Calu3 (cell line): ENCODE measurements around the gene MB21D2. TPM values are rescaled to one million over a fixed set of nuclear protein-coding genes. Genes with fewer than 3 reads are reported as not detected.

Experiments
- BruUV-seq: library from RNA; stranded (reverse); fragments of 400-500 nt; replicated peaks from 2 replicates; lab custom pipeline; 2021; lab: Mats Ljungman, UMichigan
- CTCF ChIA-PET: fragments of 300-600 bp; sonication (Branson Sonifier 250); formaldehyde crosslinking; loops from one replicate; lab custom pipeline; 2022; ENCODE audit warnings: antibody characterized with exemption; lab: Charles Lee
- DNase-seq: peaks from one replicate; pipeline ENCODE4 v3.0.0; 2022
- H3K27ac Mint-ChIP-seq: one replicate; pipeline ENCODE4 v1.8.0; 2022; ENCODE audit warnings: mixed read lengths; ENCODE audit not compliant: unreplicated experiment
- H3K27me3 Mint-ChIP-seq: one replicate; pipeline ENCODE4 v1.8.0; 2022; ENCODE audit warnings: mixed read lengths; ENCODE audit not compliant: unreplicated experiment
- H3K36me3 Mint-ChIP-seq: one replicate; pipeline ENCODE4 v1.8.0; 2022; ENCODE audit warnings: mild to moderate bottlenecking, moderate library complexity, mixed read lengths; ENCODE audit not compliant: insufficient read depth, unreplicated experiment
- H3K4me1 Mint-ChIP-seq: one replicate; pipeline ENCODE4 v1.8.0; 2022; ENCODE audit warnings: mild to moderate bottlenecking, low read depth, mixed read lengths; ENCODE audit not compliant: unreplicated experiment
- H3K4me3 Mint-ChIP-seq: one replicate; pipeline ENCODE4 v1.8.0; 2022; ENCODE audit warnings: mild to moderate bottlenecking, low read depth, moderate library complexity, mixed read lengths; ENCODE audit not compliant: unreplicated experiment
- H3K9me3 Mint-ChIP-seq: one replicate; pipeline ENCODE4 v1.8.0; 2022; ENCODE audit warnings: low read depth, mixed read lengths; ENCODE audit not compliant: unreplicated experiment
- CTCF ChIP-seq: fragments of 200-600 bp; IDR thresholded peaks from one replicate; pipeline ENCODE4 v1.8.0; 2022; ENCODE audit warnings: antibody characterized with exemption; ENCODE audit not compliant: unreplicated experiment
- intact Hi-C: fragments of 100-400 bp; cut with micrococcal nuclease; formaldehyde crosslinking; loops from one replicate; pipeline ENCODE4 v1.10.0; 2022; ENCODE audit not compliant: unreplicated experiment
- total RNA-seq: library from RNA; stranded (reverse); gene quantifications from 2 replicates; pipeline ENCODE4 v1.2.3, GENCODE V29; 2022

Gene MB21D2
- total RNA-seq, 1 experiment from 2014 or later: 11.9 TPM

DNA sequence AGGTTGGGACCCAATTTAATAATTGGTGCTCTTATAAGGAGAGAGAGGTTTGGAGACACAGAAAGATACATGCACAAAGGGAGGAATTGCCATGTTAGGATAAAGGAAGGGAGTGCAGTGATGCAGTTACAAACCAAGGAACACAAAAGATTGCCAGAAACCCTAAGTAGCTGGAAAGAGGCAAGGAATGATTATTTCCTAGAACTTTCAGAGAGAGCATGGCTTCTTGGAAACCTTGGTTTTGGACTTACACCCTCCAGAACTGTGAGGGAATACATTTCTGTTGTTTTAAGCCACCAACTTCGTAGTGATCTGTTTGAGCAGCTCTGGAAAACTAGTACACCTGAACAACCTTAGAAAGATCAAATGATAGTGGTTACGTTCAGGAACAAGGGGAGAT, 25.0 kb upstream of the MB21D2 start:
- Mint-ChIP-seq H3K36me3 (no peaks in the 10 kb centered on the region), H3K4me3 (no peak overlapping the region), H3K4me1 (peaks cover 10% of the 10 kb centered on the region), H3K27ac (no peak overlapping the region), H3K27me3 (no peaks in the 10 kb centered on the region), H3K9me3 (no peaks in the 10 kb centered on the region)
- CTCF ChIA-PET: no interaction called here
- TF ChIP-seq CTCF: no peak
- intact Hi-C loops: no loop called here
- DNase-seq: no peak
- BruUV-seq: no TSS peak

GRCh38 chr3:192940129-192940528, 22.5 kb upstream of the MB21D2 start:
- TF ChIP-seq CTCF: no peak
- Mint-ChIP-seq H3K27ac (no peak overlapping the region), H3K9me3 (no peaks in the 10 kb centered on the region), H3K4me3 (no peak overlapping the region), H3K36me3 (no peaks in the 10 kb centered on the region), H3K27me3 (no peaks in the 10 kb centered on the region), H3K4me1 (peaks cover 7% of the 10 kb centered on the region)
- no peak for DNase-seq
- no TSS peak for BruUV-seq
- CTCF ChIA-PET: no interaction called here
- intact Hi-C loops: no loop called here

DNA sequence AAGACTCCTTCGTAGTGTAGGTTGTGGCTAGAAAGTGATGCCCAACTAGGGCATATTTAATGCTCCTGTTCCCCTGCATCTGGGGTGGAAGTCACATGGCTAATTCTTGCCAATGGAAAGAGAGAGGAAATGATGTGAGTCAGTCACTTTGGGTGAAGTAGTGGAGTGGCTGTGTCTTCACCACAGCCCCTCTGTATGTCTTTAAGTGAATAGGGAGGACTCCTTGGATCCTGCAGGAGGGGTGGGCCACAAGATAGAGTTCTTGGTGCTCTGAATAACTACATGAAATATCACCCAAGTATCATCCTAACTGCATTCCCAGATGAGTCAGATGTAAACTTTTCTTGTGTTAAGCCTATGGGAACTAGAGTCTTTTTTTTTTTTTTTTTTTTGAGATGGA, 17.8 kb upstream of the MB21D2 start:
- CTCF ChIA-PET: no interaction called here
- no peaks in the 10 kb centered on the region for H3K27me3 Mint-ChIP-seq
- H3K9me3 Mint-ChIP-seq: no peaks in the 10 kb centered on the region
- peaks cover 13% of the 10 kb centered on the region for H3K4me1 Mint-ChIP-seq
- no peak for TF ChIP-seq CTCF
- no peak overlapping the region for H3K4me3 Mint-ChIP-seq
- no peak overlapping the region for H3K27ac Mint-ChIP-seq
- no peak for DNase-seq
- no TSS peak for BruUV-seq
- no peaks in the 10 kb centered on the region for H3K36me3 Mint-ChIP-seq
- intact Hi-C loops: no loop called here

DNA sequence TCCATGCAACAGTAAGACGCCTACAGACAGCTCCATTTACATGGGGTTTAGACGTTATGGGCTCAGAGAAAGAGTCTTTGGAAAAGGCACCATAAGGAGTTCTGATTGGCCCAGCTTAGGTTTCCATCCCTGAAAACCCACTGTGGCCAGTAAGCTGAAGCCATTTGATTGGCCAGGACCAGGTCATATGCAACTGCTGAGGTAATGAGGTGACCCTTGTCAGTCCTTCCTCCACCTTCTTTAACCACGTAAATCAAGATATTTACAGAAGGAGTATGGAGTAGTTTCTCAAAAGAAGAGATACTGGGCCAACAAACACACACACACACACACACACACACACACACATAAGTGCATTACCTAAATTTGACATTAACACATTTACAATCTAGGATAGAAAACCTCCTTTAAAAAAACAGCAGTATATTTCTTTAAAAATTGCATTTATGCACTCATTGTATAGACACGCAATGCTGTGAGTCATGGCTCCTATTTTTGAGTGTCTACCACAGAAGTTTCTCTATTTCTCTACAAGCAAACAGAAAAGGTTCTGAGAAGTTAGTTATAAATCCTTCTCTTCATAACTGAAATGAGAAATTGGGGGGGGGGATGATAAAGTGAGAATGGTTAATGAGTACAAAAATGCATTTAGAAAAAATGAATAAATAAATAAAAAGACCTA, 16.3 kb upstream of the MB21D2 start:
- H3K4me3 Mint-ChIP-seq: no peak overlapping the region
- intact Hi-C loops: no loop called here
- no peak for DNase-seq
- peaks cover 28% of the 10 kb centered on the region for H3K4me1 Mint-ChIP-seq
- no peak overlapping the region for H3K27ac Mint-ChIP-seq
- CTCF ChIA-PET: no interaction called here
- H3K36me3 Mint-ChIP-seq: no peaks in the 10 kb centered on the region
- no peaks in the 10 kb centered on the region for H3K9me3 Mint-ChIP-seq
- no peak for TF ChIP-seq CTCF
- BruUV-seq: no TSS peak
- no peaks in the 10 kb centered on the region for H3K27me3 Mint-ChIP-seq
